HG02981 (cell line): ENCODE results near the gene PEX13.
"Not testable (repeated sequence)": the region's sequence is repeated elsewhere in the genome, so short reads cannot be mapped to it uniquely, and the experiment has no call there.

Experiments used
- ATAC-seq: cut with Tn5 transposase; IDR thresholded peaks from one replicate; pipeline ENCODE4 v1.9.1; 2021; ENCODE audit warnings: mild to moderate bottlenecking, moderate library complexity; ENCODE audit not compliant: unreplicated experiment

PEX13 gene

GRCh38 chr2:61017556-61018317, at the start of gene PEX13, which contains the start of gene PUS10:
Gene PEX13, plus strand, starts transcription at chr2:61017720. Its CDS starts 40 bp downstream, at chr2:61017760.
Gene PUS10, minus strand, starts transcription at chr2:61018255. Its CDS starts 6,365 bp downstream, at chr2:61011890.
- peak; percentile 74 for ATAC-seq

- ATAC-seq, result no peak
Measured at GRCh38 chr2:60972889-60973656, 44.4 kb upstream of the PEX13 start.

GRCh38 chr2:60973705-60974104, 43.8 kb upstream of the PEX13 start:
- no peak for ATAC-seq

- no peak for ATAC-seq
Measured at GRCh38 chr2:60974652-60975051, 42.9 kb upstream of the PEX13 start.

GRCh38 chr2:60976256-60976850, 41.2 kb upstream of the PEX13 start:
- no peak for ATAC-seq

- peak; percentile 60 for ATAC-seq
Measured at GRCh38 chr2:60976875-60977561, 40.5 kb upstream of the PEX13 start.

GRCh38 chr2:60977562-60977895, 40.0 kb upstream of the PEX13 start:
- ATAC-seq, result no peak

- no peak for ATAC-seq
Measured at GRCh38 chr2:60979231-60979630, 38.3 kb upstream of the PEX13 start.

- no peak for ATAC-seq
Measured at GRCh38 chr2:60980071-60980815, 37.3 kb upstream of the PEX13 start.

- ATAC-seq, result not testable (repeated sequence)
Measured at GRCh38 chr2:60982066-60982465, 35.5 kb upstream of the PEX13 start.

- no peak for ATAC-seq
Measured at GRCh38 chr2:60984720-60985119, 32.8 kb upstream of the PEX13 start.

GRCh38 chr2:60987041-60987440, 30.5 kb upstream of the PEX13 start:
- ATAC-seq, result no peak

- ATAC-seq, result not testable (repeated sequence)
Measured at GRCh38 chr2:60987656-60988055, 29.9 kb upstream of the PEX13 start.

- no peak for ATAC-seq
Measured at GRCh38 chr2:60989259-60989658, 28.3 kb upstream of the PEX13 start.

GRCh38 chr2:60991644-60992043, 25.9 kb upstream of the PEX13 start:
- ATAC-seq, result no peak

GRCh38 chr2:60992985-60993392, 24.5 kb upstream of the PEX13 start:
- peak; percentile 99 for ATAC-seq

GRCh38 chr2:60994131-60994530, 23.4 kb upstream of the PEX13 start:
- ATAC-seq, result no peak

GRCh38 chr2:60998628-60999545, 18.6 kb upstream of the PEX13 start:
- ATAC-seq, result no peak

- no peak for ATAC-seq
Measured at GRCh38 chr2:61005736-61006135, 11.8 kb upstream of the PEX13 start.
